Panc1 (cell line): ENCODE measurements around the gene SPSB1. TPM values are rescaled to one million over a fixed set of nuclear protein-coding genes. Genes with fewer than 3 reads are reported as not detected.
A peak's percentile ranks its signal among the peaks of the same experiment; 100 is the strongest.

Source experiments
- ATAC-seq: fragments of 200-7000 bp; cut with Tn5 transposase; 2 replicates; pipeline ENCODE4 v1.9.1; 2020; ENCODE audit warnings: mild to moderate bottlenecking, moderate library complexity
- BruUV-seq: library from RNA; stranded (reverse); fragments of 400-500 nt; replicated peaks from 2 replicates; lab custom pipeline; 2021; lab: Mats Ljungman, UMichigan
- CTCF ChIA-PET: fragments of 300-600 bp; sonication (Branson Sonifier 250); formaldehyde crosslinking; loops from one replicate; lab custom pipeline; 2022; ENCODE audit warnings: antibody characterized with exemption; lab: Charles Lee
- POLR2A ChIA-PET: fragments of 300-600 bp; sonication (Branson Sonifier 250); formaldehyde crosslinking; loops from one replicate; lab custom pipeline; 2022; ENCODE audit warnings: antibody characterized with exemption; lab: Charles Lee
- DNase-seq: peaks from one replicate; pipeline ENCODE4 v3.0.0-alpha.2; 2010; ENCODE audit warnings: low read depth, low spot score
- H3K27ac ChIP-seq: 2 replicates; pipeline ENCODE4 v1.5.1; 2011; ENCODE audit warnings: mild to moderate bottlenecking, low read length, inconsistent platforms
- H3K27me3 ChIP-seq: fragments of 200-500 bp; sonication (Bioruptor generic); 2 replicates; pipeline ENCODE4 v1.6.0; 2014; ENCODE audit warnings: low read length, inconsistent platforms; ENCODE audit not compliant: control insufficient read depth, insufficient read depth
- H3K36me3 ChIP-seq: fragments of 200-500 bp; sonication (Bioruptor generic); 2 replicates; pipeline ENCODE4 v1.5.1; 2014; ENCODE audit warnings: inconsistent platforms, mild to moderate bottlenecking, low read length, moderate library complexity; ENCODE audit not compliant: control insufficient read depth, insufficient read depth
- H3K4me1 ChIP-seq: 2 replicates; pipeline ENCODE4 v1.5.1; 2011; ENCODE audit warnings: inconsistent platforms, mild to moderate bottlenecking, low read length, moderate library complexity; ENCODE audit not compliant: control insufficient read depth, insufficient read depth
- H3K4me3 ChIP-seq, 2 experiments: 2 replicates each; pipeline ENCODE4 v1.5.1; 2011 to 2012; ENCODE audit warnings: low read depth in 2 of 2, low read length in 2 of 2, mild to moderate bottlenecking in 2 of 2, inconsistent platforms in 1 of 2, moderate library complexity in 1 of 2
- H3K9me3 ChIP-seq: fragments of 200-500 bp; sonication (Bioruptor generic); 2 replicates; pipeline ENCODE4 v1.5.1; 2014; ENCODE audit warnings: low read depth, mild to moderate bottlenecking, inconsistent platforms, low read length, moderate library complexity; ENCODE audit not compliant: control insufficient read depth, insufficient read depth
- POLR2AphosphoS5 ChIP-seq: IDR thresholded peaks from 2 replicates; pipeline ENCODE4 v1.6.1; 2012; ENCODE audit warnings: mild to moderate bottlenecking, low read depth, low read length, moderate library complexity
- REST ChIP-seq, 2 experiments: IDR thresholded peaks; 2 replicates each; pipeline ENCODE4 v1.6.1; 2011 to 2012; ENCODE audit warnings: low read depth in 2 of 2, control low read depth in 1 of 2, low read length in 1 of 2, mild to moderate bottlenecking in 1 of 2, moderate library complexity in 1 of 2; ENCODE audit not compliant: insufficient read depth in 1 of 2
- SIN3A ChIP-seq: IDR thresholded peaks from 2 replicates; pipeline ENCODE4 v1.6.1; 2012; ENCODE audit warnings: low read depth, mild to moderate bottlenecking, low read length, moderate library complexity, borderline replicate concordance; ENCODE audit not compliant: insufficient read depth
- TCF7L2 ChIP-seq: IDR thresholded peaks from 2 replicates; pipeline ENCODE4 v1.6.1; 2011; ENCODE audit warnings: mild to moderate bottlenecking, low read depth, low read length, inconsistent platforms
- in situ Hi-C: cut with HindIII; loops from 2 replicates; pipeline ENCODE4 v1.10.0; 2016; ENCODE audit warnings: low sequenced_read_pairs, low pct_unique_long_range_greater_than_20kb
- intact Hi-C: fragments of 100-400 bp; cut with micrococcal nuclease; formaldehyde crosslinking; loops from one replicate; pipeline ENCODE4 v1.10.0; 2022; ENCODE audit not compliant: unreplicated experiment
- total RNA-seq: library from RNA; stranded (reverse); gene quantifications from one replicate; pipeline ENCODE4 v1.2.1, GENCODE V29; 2021; ENCODE audit not compliant: unreplicated experiment
- TF ChIP-seq, protein P1 (sequence below): fragments of 450-650 bp; IDR thresholded peaks from 2 replicates; pipeline ENCODE4 v1.5.1; 2017; ENCODE audit warnings: mild to moderate bottlenecking

The SPSB1 gene
- total RNA-seq, 1 experiment from 2014 or later = 73.7 TPM

- no peak for ATAC-seq
- intact Hi-C loops = loop anchor here (10.0 kb wide), 2 partner anchors 78 to 118 kb away; no protein-coding TSS in a partner anchor
- no TSS peak for BruUV-seq
- no peak for DNase-seq
- Histone ChIP-seq H3K9me3 (no peaks in the 10 kb centered on the region), H3K4me3 (no peak overlapping the region), H3K4me1 (peaks cover 34% of the 10 kb centered on the region), H3K27ac (peak overlapping the region; percentile 63; the same call in 1 of the 2 replicates), H3K36me3 (no peaks in the 10 kb centered on the region), H3K27me3 (no peaks in the 10 kb centered on the region)
- in situ Hi-C loops = no loop called here
- TF ChIP-seq, protein P1, sequence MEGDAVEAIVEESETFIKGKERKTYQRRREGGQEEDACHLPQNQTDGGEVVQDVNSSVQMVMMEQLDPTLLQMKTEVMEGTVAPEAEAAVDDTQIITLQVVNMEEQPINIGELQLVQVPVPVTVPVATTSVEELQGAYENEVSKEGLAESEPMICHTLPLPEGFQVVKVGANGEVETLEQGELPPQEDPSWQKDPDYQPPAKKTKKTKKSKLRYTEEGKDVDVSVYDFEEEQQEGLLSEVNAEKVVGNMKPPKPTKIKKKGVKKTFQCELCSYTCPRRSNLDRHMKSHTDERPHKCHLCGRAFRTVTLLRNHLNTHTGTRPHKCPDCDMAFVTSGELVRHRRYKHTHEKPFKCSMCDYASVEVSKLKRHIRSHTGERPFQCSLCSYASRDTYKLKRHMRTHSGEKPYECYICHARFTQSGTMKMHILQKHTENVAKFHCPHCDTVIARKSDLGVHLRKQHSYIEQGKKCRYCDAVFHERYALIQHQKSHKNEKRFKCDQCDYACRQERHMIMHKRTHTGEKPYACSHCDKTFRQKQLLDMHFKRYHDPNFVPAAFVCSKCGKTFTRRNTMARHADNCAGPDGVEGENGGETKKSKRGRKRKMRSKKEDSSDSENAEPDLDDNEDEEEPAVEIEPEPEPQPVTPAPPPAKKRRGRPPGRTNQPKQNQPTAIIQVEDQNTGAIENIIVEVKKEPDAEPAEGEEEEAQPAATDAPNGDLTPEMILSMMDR = no peak
- TF ChIP-seq REST (IDR thresholded peaks at IDR 0.05; ENCODE audit: insufficient read depth in 1 of 2, low read depth in 2 of 2, low read length in 1 of 2) (no peak), TCF7L2 (no peak), POLR2AphosphoS5 (no peak), SIN3A (no peak)
- POLR2A ChIA-PET = interaction anchor here (0.8 kb wide), 1 partner anchor 86 kb away, joined by 7 read pairs; no protein-coding TSS in a partner anchor
- CTCF ChIA-PET = no interaction called here
These were observed 84.2 kb downstream of the SPSB1 start for GRCh38 chr1:9376886-9377333.

DNA sequence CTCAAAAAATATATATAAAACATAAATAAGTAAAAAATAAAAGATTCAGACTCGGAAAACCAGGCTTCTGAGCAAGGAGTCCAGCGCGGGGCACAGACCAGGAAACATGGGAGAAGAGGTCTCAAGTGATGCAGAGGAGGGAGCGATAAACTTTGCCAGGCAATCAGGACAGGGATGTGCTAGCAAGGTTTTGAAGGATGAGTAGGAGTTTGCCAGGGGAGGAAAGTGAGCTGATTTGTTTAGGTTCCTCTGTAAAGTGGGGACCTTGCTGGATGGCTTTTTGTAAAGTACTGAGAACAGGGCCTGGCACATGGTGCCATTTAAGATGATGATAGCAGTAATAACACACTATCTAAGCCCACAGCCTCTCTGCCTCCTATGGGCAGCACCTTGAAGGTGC is 86.1 kb downstream of the SPSB1 start:
- no TSS peak for BruUV-seq
- Histone ChIP-seq H3K4me1 (peaks cover 23% of the 10 kb centered on the region), H3K27me3 (no peaks in the 10 kb centered on the region), H3K9me3 (no peaks in the 10 kb centered on the region), H3K27ac (no peak overlapping the region; the same call in 1 of the 2 replicates), H3K36me3 (no peaks in the 10 kb centered on the region), H3K4me3 (no peak overlapping the region)
- ATAC-seq (no peak), DNase-seq (no peak)
- CTCF ChIA-PET = no interaction called here
- in situ Hi-C loops (no loop called here), intact Hi-C loops (loop anchor here (10.0 kb wide), 2 partner anchors 76 to 116 kb away; no protein-coding TSS in a partner anchor)
- POLR2A ChIA-PET = no interaction called here
- TF ChIP-seq TCF7L2 = no peak
- no peak for TF ChIP-seq POLR2AphosphoS5
- TF ChIP-seq, protein P1 = no peak
- no peak for TF ChIP-seq SIN3A
- TF ChIP-seq REST (IDR thresholded peaks at IDR 0.05; ENCODE audit: insufficient read depth in 1 of 2, low read depth in 2 of 2, low read length in 1 of 2) = no peak
